GM15510 (cell line): ENCODE data around the gene DCP2.

ENCODE experiments used
- POLR2A ChIP-seq: IDR thresholded peaks from 3 replicates; pipeline ENCODE4 v1.6.1; 2011; ENCODE audit warnings: borderline replicate concordance; ENCODE audit not compliant: insufficient read length; ENCODE audit errors: extremely low read depth

DCP2 gene

GRCh38 chr5:112976432-112977309, at the start of gene DCP2:
Gene DCP2 (plus strand): TSS chr5:112976798. CDS start chr5:112976934, 136 bp downstream.
- peak; percentile 96 for TF ChIP-seq POLR2A

- TF ChIP-seq POLR2A = no peak
Observed at GRCh38 chr5:112929336-112930081, 47.1 kb upstream of the DCP2 start.

GRCh38 chr5:112930082-112930344, 46.6 kb upstream of the DCP2 start:
- TF ChIP-seq POLR2A = no peak

DNA sequence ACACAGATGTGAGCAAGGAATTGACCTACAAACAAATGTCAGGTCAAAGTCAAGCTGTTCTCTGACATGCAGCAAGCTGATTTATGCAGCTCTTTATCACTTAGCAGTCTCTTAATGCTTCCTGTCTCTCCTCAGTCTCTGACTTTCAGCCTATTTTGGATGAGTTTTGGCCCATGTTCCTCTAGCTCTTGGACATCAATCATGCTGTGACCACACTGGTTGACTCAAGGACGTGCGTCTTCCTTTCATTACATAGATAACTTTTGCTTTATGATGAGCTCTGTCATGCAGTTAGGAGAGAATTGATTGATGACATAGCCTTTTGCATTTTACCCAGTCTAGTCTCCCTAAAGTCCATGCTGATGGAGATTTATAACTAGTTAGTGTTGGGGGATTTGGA, 45.1 kb upstream of the DCP2 start:
- no peak for TF ChIP-seq POLR2A

DNA sequence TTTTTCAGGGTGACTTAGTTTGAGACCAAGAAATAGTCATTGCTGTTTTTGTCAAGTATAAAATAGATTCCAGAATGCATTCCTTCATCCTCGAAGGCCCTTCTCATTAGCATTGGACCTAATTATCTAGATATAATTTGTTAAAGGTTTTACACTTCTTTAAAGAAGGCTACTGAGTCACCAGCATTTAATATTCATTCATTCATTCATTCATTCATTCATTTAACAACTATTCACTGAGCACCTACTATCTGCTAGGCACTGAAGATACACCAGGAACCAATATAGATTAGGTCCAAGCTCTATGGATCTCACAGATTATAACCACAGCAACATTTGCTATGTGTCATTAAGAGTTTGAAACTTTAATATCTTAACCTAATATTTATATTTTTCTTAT, 43.5 kb upstream of the DCP2 start:
- no peak for TF ChIP-seq POLR2A

GRCh38 chr5:112933651-112934365, 42.8 kb upstream of the DCP2 start:
- TF ChIP-seq POLR2A = no peak

GRCh38 chr5:112934366-112934663, 42.3 kb upstream of the DCP2 start:
- TF ChIP-seq POLR2A = no peak

- TF ChIP-seq POLR2A = no peak
Observed at GRCh38 chr5:112935675-112936074, 40.9 kb upstream of the DCP2 start.

- TF ChIP-seq POLR2A = no peak
Observed at GRCh38 chr5:112938286-112938685, 38.3 kb upstream of the DCP2 start.

DNA sequence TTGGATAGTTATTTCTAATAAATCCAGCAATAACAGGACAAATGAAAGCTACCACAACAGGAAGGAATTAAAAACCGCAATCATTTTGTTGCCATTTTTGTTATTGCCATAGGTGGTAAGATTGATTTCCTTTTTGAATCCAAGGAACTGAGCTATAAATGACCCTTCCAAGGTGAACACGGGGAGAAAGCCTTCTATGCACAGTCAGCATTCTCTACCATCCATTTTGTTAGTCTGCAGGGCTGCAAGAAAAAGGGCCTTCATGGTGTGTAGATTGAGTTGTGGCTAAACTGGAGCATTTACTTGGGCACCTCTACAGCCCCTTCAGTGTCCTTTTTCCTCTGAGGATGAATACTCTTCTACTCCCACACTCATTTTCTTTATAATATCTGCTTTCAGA, 35.9 kb upstream of the DCP2 start:
- no peak for TF ChIP-seq POLR2A

GRCh38 chr5:112948458-112948857, 28.1 kb upstream of the DCP2 start:
- TF ChIP-seq POLR2A = no peak

DNA sequence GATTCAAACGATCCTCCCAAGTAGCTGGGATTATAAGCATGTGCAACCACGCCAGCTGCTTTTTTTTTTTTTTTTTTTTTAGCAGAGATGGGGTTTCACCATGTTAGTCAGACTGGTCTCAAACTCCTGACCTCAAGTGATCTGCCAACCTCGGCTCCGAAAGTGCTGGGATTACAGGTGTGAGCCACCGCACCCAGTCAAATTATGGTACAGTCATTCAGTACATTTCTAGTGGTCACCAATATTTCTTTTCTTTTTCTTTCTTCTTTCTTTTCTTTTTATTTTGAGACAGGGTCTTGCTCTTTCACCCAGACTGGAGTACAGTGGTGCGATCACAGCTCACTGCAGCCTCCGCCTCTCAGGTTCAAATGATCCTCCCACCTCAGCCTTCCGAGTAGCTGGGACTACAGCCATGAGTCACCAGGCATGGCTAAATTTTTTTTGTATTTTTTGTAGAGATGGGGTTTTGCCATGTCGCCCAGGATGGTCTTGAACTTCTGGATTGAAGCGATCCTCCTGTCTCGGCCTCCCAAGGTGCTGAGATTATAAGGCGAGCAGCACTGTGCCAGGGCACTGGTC, 25.4 kb upstream of the DCP2 start:
- no peak for TF ChIP-seq POLR2A

GRCh38 chr5:112956606-112957005, 20.0 kb upstream of the DCP2 start:
- no peak for TF ChIP-seq POLR2A

DNA sequence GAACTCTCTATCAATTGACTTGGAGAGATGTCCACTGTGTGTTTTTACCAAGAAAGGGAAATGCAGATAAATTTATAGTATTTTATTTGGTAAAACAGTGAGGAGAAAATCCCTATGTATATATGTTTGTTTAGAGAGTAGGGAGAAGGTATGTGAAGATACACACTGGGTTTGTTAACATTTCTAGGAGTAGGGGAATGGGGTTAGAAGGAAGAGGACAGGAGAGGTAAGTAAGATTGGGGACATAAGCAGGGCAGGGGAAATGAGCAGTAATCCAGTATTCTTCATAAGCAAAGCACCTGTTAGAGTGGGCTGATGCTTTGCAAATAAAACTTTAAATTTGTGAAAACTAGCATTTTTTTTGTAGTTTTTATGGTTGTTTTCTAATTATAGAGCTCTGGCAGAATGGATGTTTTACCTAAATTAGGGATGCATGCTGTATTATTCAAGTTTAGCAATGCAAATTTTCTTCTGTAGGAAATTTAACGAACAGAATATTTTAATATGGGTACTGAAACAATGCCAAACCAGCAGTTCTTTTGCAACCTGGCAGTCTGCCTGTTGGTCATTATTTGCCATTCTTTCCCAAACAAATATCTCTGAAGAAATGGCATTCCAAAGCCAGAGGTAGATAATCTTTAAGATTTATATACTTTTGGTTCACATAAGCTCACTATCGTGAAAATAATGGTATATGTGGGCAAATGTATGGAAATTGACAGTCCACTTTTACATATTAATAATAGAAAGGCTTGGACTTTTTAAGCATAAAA, 19.4 kb upstream of the DCP2 start:
- no peak for TF ChIP-seq POLR2A

- no peak for TF ChIP-seq POLR2A
Observed at GRCh38 chr5:112958093-112959088, 18.2 kb upstream of the DCP2 start.
